Thoracic aorta (tissue), 2 donors: ENCODE measurements around the gene GPRC5A. TPM values are rescaled to one million over a fixed set of nuclear protein-coding genes. Genes with fewer than 3 reads are reported as not detected.

ENCODE experiments used
- ATAC-seq: fragments of 150-250 bp; one replicate; pipeline ENCODE4 v1.8.0; 2017; ENCODE audit warnings: low read depth; ENCODE audit not compliant: insufficient number of reproducible peaks, low FRiP score
- DNase-seq: peaks from one replicate; pipeline ENCODE4 v3.0.0-alpha.2; 2020; ENCODE audit warnings: low spot score
- H3K27ac ChIP-seq, 2 donors: fragments of 200-600 bp; sonication (generic); 1 replicate in 1 of 2; 2 replicates in 1 of 2; pipeline ENCODE4 v1.5.1; 2016; ENCODE audit warnings: mild to moderate bottlenecking in 2 of 2, moderate library complexity in 2 of 2
- H3K27me3 ChIP-seq: fragments of 200-600 bp; sonication (generic); replicated peaks from 2 replicates; pipeline ENCODE4 v1.6.0; 2016; ENCODE audit warnings: mild to moderate bottlenecking; ENCODE audit not compliant: insufficient read depth
- H3K36me3 ChIP-seq: fragments of 200-600 bp; sonication (generic); one replicate; pipeline ENCODE4 v1.5.1; 2016
- H3K4me1 ChIP-seq, 2 donors: fragments of 200-600 bp; sonication (generic); 1 replicate in 1 of 2; 2 replicates in 1 of 2; pipeline versions ENCODE4 v1.5.1 to v1.6.0; 2016; ENCODE audit warnings: low read depth in 2 of 2, mild to moderate bottlenecking in 1 of 2; ENCODE audit not compliant: control insufficient read depth in 1 of 2
- H3K4me3 ChIP-seq: fragments of 200-600 bp; sonication (generic); 2 replicates; pipeline ENCODE4 v1.5.1; 2016; ENCODE audit warnings: mild to moderate bottlenecking
- H3K9me3 ChIP-seq: fragments of 200-600 bp; sonication (generic); 2 replicates; pipeline ENCODE4 v1.5.1; 2016
- total RNA-seq, 2 donors: library from RNA; depleted of rRNA; stranded (reverse); fragments of >200 nt; gene quantifications; one replicate each; pipeline versions ENCODE4 v1.1.0 to v1.2.3, GENCODE V29; 2016
- TF ChIP-seq, protein P1 (sequence below): fragments of 200-600 bp; sonication (generic); IDR thresholded peaks from one replicate; pipeline ENCODE4 v1.5.1; 2019; ENCODE audit warnings: antibody characterized with exemption

GPRC5A gene
- total RNA-seq, 2 donors from 2014 or later, result 42.8 to 123 TPM

DNA sequence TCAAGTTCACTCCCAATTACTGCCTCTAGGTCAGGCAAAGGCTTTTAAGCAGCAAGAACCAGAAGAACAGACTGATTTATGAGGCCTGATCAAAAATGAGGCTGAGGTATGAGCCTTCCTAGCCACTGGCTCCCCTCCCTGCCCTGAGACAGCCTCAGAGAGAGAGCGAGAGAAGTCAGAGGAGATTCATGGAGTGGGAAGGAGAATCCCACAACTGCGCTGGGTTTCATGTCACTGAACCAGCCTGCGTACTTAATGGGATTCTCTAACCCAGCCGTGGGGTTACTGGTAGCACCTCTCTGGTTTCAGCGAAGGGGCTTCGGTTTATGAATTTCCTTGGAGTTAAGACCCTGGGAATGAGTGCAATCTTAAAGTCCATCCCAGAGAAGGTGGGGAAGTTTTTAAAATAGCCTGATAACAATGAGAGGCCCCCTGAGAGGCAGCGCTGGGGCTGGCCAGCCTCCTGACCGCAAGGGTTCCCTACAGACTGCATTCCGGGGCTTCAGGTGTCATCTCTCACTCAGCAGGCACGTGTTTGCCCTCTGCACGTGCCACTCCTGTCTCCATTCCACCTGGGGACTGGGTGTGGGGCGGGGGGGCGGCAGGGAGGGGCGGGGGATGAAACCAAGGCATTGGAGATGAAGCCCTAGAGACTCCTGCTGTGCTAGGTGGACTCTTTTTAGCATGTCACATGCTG, 6.1 kb upstream of the GPRC5A start:
- peaks cover 8 to 19% of the 10 kb centered on the region in 2 donors for H3K4me1 ChIP-seq
- TF ChIP-seq, protein P1, sequence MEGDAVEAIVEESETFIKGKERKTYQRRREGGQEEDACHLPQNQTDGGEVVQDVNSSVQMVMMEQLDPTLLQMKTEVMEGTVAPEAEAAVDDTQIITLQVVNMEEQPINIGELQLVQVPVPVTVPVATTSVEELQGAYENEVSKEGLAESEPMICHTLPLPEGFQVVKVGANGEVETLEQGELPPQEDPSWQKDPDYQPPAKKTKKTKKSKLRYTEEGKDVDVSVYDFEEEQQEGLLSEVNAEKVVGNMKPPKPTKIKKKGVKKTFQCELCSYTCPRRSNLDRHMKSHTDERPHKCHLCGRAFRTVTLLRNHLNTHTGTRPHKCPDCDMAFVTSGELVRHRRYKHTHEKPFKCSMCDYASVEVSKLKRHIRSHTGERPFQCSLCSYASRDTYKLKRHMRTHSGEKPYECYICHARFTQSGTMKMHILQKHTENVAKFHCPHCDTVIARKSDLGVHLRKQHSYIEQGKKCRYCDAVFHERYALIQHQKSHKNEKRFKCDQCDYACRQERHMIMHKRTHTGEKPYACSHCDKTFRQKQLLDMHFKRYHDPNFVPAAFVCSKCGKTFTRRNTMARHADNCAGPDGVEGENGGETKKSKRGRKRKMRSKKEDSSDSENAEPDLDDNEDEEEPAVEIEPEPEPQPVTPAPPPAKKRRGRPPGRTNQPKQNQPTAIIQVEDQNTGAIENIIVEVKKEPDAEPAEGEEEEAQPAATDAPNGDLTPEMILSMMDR, result no peak
- H3K27ac ChIP-seq, result no peak overlapping the region
- no peaks in the 10 kb centered on the region for H3K36me3 ChIP-seq
- no peak for DNase-seq
- ATAC-seq, result no peak
- H3K9me3 ChIP-seq, result no peaks in the 10 kb centered on the region
- H3K4me3 ChIP-seq, result no peak overlapping the region
- H3K27me3 ChIP-seq, result no peaks in the 10 kb centered on the region

DNA sequence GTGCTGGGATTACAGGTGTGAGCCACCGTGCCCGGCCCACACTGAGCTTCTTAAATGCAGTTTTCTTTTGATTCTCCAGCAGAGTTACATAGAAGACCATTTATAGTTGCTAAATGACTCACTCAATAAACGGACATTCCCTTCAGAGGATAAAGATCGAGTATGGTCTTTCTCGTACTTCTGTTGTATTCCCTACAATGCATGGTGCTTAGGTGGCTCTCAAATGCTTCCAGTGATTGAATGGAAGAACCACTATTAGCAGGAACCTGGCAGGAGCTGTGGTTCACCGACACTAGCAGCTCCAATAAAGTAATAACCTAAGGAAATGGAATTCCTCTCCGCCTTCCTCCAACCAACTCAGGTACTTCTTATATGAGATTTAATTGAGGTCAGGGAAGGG, 3.9 kb upstream of the GPRC5A start:
- DNase-seq (no peak), ATAC-seq (no peak)
- TF ChIP-seq, protein P1, result no peak
- Histone ChIP-seq H3K9me3 (no peaks in the 10 kb centered on the region), H3K36me3 (no peaks in the 10 kb centered on the region), H3K4me1 (peaks cover 0 to 6% of the 10 kb centered on the region in 2 donors), H3K27ac (no peak overlapping the region), H3K4me3 (no peak overlapping the region), H3K27me3 (no peaks in the 10 kb centered on the region)

DNA sequence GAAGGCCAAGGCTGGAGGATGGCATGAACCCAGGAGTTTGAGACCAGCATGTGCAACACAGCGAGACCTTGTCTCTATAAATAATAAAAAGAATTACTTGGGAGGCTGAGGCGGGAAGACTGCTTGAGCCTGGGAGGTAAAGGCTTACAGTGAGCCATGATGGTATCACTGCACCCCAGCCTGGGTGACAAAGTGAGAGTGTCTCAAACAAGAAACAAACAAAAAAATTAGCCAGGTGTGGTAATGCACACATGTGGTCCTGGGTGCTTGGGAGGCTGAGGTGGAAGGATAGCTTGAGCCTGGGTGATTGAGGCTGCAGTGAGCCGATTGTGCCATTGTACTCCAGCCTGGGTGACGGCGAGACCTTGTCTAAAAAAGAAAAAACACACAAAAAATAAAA, 1.7 kb upstream of the GPRC5A start:
- DNase-seq, result no peak
- TF ChIP-seq, protein P1, result no peak
- no peak for ATAC-seq
- H3K27ac ChIP-seq, result peak overlapping the region; percentile 94 to 99
- H3K4me3 ChIP-seq, result no peak overlapping the region
- peaks cover 0 to 17% of the 10 kb centered on the region in 2 donors for H3K4me1 ChIP-seq
- no peaks in the 10 kb centered on the region for H3K9me3 ChIP-seq
- H3K27me3 ChIP-seq, result no peaks in the 10 kb centered on the region
- no peaks in the 10 kb centered on the region for H3K36me3 ChIP-seq

DNA sequence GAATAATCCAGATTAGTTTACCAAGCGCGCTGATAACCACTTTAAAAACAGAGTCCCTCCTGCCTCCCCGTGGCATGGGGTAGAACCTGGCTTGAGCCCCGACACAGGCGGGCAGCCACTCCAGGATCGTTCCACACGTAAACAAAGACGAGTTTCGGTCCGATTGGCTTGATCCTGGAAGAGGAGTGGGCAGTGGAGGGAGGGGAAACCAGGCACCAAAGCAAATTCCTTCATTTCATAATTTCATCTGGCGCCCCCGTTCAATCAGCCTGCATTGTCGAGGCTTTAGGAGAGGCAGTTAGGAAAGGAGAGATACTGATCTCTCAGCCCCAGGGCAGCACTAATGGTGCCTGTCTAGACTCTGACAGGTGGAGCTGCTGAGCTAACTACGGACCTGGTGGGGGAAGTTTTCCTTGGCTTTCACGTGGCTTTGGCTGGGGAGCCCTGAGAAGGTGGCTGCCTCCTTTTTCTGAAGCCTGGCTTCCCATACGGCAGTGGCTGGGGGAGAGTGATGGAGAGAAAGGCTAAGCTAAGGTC, 751 bp upstream of the GPRC5A start:
- Histone ChIP-seq H3K9me3 (no peaks in the 10 kb centered on the region), H3K4me3 (peak overlapping the region; percentile 81), H3K27ac (peak overlapping the region; percentile 94 to 99), H3K4me1 (peaks cover 0 to 26% of the 10 kb centered on the region in 2 donors), H3K27me3 (no peaks in the 10 kb centered on the region), H3K36me3 (no peaks in the 10 kb centered on the region)
- ATAC-seq (peak; percentile 45), DNase-seq (no peak)
- TF ChIP-seq, protein P1, result peak; percentile 10

DNA sequence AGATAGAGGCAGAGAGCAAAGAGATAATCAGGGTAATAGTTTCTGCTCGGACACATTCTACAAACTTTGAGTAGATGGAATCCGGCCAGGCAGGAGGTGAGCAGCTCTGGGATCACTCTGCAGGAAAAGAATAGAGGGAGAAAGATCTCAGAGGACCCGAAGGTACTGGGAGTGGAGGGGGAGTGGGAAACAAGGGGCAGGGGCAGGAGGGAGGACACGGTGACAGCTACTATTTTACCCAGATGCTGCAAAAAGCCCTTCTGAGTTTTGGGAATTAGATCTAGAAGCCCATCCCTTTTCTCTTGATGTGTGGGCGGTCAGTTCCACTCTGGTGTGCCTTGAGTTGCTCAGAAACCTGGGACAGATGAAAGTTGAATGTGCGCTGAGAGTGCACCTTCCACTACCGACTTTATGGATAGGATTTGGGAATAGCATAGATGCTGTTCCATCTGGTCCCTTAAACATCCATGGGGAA, 556 bp downstream of the GPRC5A start:
- Histone ChIP-seq H3K4me1 (peaks cover 4 to 37% of the 10 kb centered on the region in 2 donors), H3K27ac (peak overlapping the region; percentile 94 to 99), H3K4me3 (peak overlapping the region; percentile 81), H3K27me3 (no peaks in the 10 kb centered on the region), H3K9me3 (no peaks in the 10 kb centered on the region), H3K36me3 (no peaks in the 10 kb centered on the region)
- ATAC-seq (no peak), DNase-seq (no peak)
- TF ChIP-seq, protein P1, result no peak
